MM.1S (cell line): ENCODE results near the gene DLX5.
A peak's percentile ranks its signal among the peaks of the same experiment; 100 is the strongest.

Experiments used
- DNase-seq: peaks from one replicate; pipeline ENCODE4 v3.0.0-alpha.2; 2015
- H2AFZ ChIP-seq: fragments of 300-600 bp; sonication (generic); 2 replicates; pipeline ENCODE4 v1.6.0; 2016; ENCODE audit warnings: antibody characterized with exemption, low read length
- H3F3A ChIP-seq: fragments of 300-600 bp; sonication (generic); 2 replicates; pipeline ENCODE4 v1.6.1; 2016; ENCODE audit warnings: mild to moderate bottlenecking, antibody characterized with exemption, low read length, moderate library complexity, mixed read lengths; ENCODE audit not compliant: insufficient read depth
- H3K27ac ChIP-seq: fragments of 300-600 bp; sonication (generic); 2 replicates; pipeline ENCODE4 v1.5.1; 2016; ENCODE audit warnings: mild to moderate bottlenecking, low read length
- H3K27me3 ChIP-seq: fragments of 300-600 bp; sonication (generic); replicated peaks from 2 replicates; pipeline ENCODE4 v1.6.0; 2016; ENCODE audit warnings: low read length; ENCODE audit not compliant: insufficient read depth
- H3K36me3 ChIP-seq: fragments of 300-600 bp; sonication (generic); replicated peaks from 2 replicates; pipeline ENCODE4 v1.6.1; 2016; ENCODE audit warnings: mild to moderate bottlenecking, low read length, mixed read lengths; ENCODE audit not compliant: insufficient read depth
- H3K4me1 ChIP-seq: fragments of 300-600 bp; sonication (generic); 2 replicates; pipeline ENCODE4 v1.6.1; 2016; ENCODE audit warnings: low read length, mixed read lengths
- H3K4me2 ChIP-seq: fragments of 300-600 bp; sonication (generic); 2 replicates; pipeline ENCODE4 v1.6.0; 2016; ENCODE audit warnings: low read depth, low read length
- H3K4me3 ChIP-seq: fragments of 300-600 bp; sonication (generic); 2 replicates; pipeline ENCODE4 v1.5.1; 2016; ENCODE audit warnings: low read length, mixed read lengths
- H3K79me2 ChIP-seq: fragments of 300-600 bp; sonication (generic); 2 replicates; pipeline ENCODE4 v1.6.1; 2016; ENCODE audit warnings: mixed run types, low read length, mixed read lengths
- H3K9ac ChIP-seq: fragments of 300-600 bp; sonication (generic); 2 replicates; pipeline ENCODE4 v1.6.1; 2016; ENCODE audit warnings: low read length, mixed read lengths
- H3K9me2 ChIP-seq: fragments of 300-600 bp; sonication (generic); replicated peaks from 2 replicates; pipeline ENCODE4 v1.6.1; 2016; ENCODE audit warnings: mild to moderate bottlenecking, low read length, mixed read lengths; ENCODE audit not compliant: insufficient read depth
- H3K9me3 ChIP-seq: fragments of 300-600 bp; sonication (generic); replicated peaks from 2 replicates; pipeline ENCODE4 v1.6.1; 2016; ENCODE audit warnings: mild to moderate bottlenecking, low read length, mixed read lengths; ENCODE audit not compliant: insufficient read depth
- H4K20me1 ChIP-seq: fragments of 300-600 bp; sonication (generic); 2 replicates; pipeline ENCODE4 v1.6.1; 2016; ENCODE audit warnings: mild to moderate bottlenecking, low read length, moderate library complexity, mixed read lengths; ENCODE audit not compliant: insufficient read depth
- CTCF ChIP-seq: fragments of 300-600 bp; sonication (generic); IDR thresholded peaks from 2 replicates; pipeline ENCODE4 v1.5.1; 2016; ENCODE audit warnings: antibody characterized with exemption, low read length, mixed read lengths
- EZH2 ChIP-seq: fragments of 300-600 bp; sonication (generic); optimal IDR thresholded peaks from 2 replicates; pipeline ENCODE3; 2017; ENCODE audit warnings: low read depth, mild to moderate bottlenecking, antibody characterized with exemption, low read length, mixed read lengths
- EZH2phosphoT487 ChIP-seq: fragments of 300-600 bp; sonication (generic); IDR thresholded peaks from 2 replicates; pipeline ENCODE4 v1.6.1; 2018; ENCODE audit warnings: antibody characterized with exemption, low read length

DLX5 gene

GRCh38 chr7:97027427-97028234 lies 3.0 kb upstream of the DLX5 start:
- Histone ChIP-seq H3K36me3 (no peaks in the 10 kb centered on the region), H3K9me2 (no peaks in the 10 kb centered on the region), H3K79me2 (no peaks in the 10 kb centered on the region), H3K27me3 (peaks cover 32% of the 10 kb centered on the region), H3K4me2 (peak overlapping the region; percentile 83), H2AFZ (peak overlapping the region; percentile 69), H3F3A (no peaks in the 10 kb centered on the region), H3K4me1 (no peaks in the 10 kb centered on the region), H3K9ac (0 out of 2 replicates have a peak overlapping the region, but pooled peaks have one; percentile 18), H4K20me1 (no peaks in the 10 kb centered on the region), H3K4me3 (peak overlapping the region; percentile 68), H3K27ac (no peak overlapping the region), H3K9me3 (no peaks in the 10 kb centered on the region)
- peak; percentile 87 for TF ChIP-seq CTCF
- TF ChIP-seq EZH2phosphoT487: no peak
- no peak for TF ChIP-seq EZH2
- peak; percentile 75 for DNase-seq

- Histone ChIP-seq H3K79me2 (no peaks in the 10 kb centered on the region), H3K9me2 (no peaks in the 10 kb centered on the region), H3F3A (no peaks in the 10 kb centered on the region), H4K20me1 (no peaks in the 10 kb centered on the region), H3K4me3 (peak overlapping the region; percentile 68), H3K9ac (no peak overlapping the region), H3K4me2 (peak overlapping the region; percentile 83), H3K4me1 (no peaks in the 10 kb centered on the region), H3K9me3 (no peaks in the 10 kb centered on the region), H3K36me3 (no peaks in the 10 kb centered on the region), H3K27ac (no peak overlapping the region), H2AFZ (peak overlapping the region; percentile 69), H3K27me3 (peaks cover 32% of the 10 kb centered on the region)
- no peak for DNase-seq
- no peak for TF ChIP-seq EZH2
- TF ChIP-seq CTCF: no peak
- no peak for TF ChIP-seq EZH2phosphoT487
Observed at GRCh38 chr7:97026715-97027426, 2.2 kb upstream of the DLX5 start.

- no peaks in the 10 kb centered on the region for H4K20me1 ChIP-seq
- TF ChIP-seq CTCF (no peak), EZH2phosphoT487 (no peak), EZH2 (no peak)
- no peaks in the 10 kb centered on the region for H3K4me1 ChIP-seq
- no peak for DNase-seq
- H3K27me3 ChIP-seq: peaks cover 32% of the 10 kb centered on the region
- no peak overlapping the region for H2AFZ ChIP-seq
- no peak overlapping the region for H3K4me3 ChIP-seq
- no peaks in the 10 kb centered on the region for H3K79me2 ChIP-seq
- no peaks in the 10 kb centered on the region for H3K9me2 ChIP-seq
- no peaks in the 10 kb centered on the region for H3K9me3 ChIP-seq
- no peak overlapping the region for H3K27ac ChIP-seq
- no peak overlapping the region for H3K9ac ChIP-seq
- H3K4me2 ChIP-seq: no peak overlapping the region
- H3K36me3 ChIP-seq: no peaks in the 10 kb centered on the region
- no peaks in the 10 kb centered on the region for H3F3A ChIP-seq
Observed at GRCh38 chr7:97025983-97026714, 1.5 kb upstream of the DLX5 start.
